GM21576 (cell line): Measurements from ENCODE around the gene ALG14.

Experiments
- ATAC-seq: cut with Tn5 transposase; IDR thresholded peaks from one replicate; pipeline ENCODE4 v1.9.1; 2021; ENCODE audit warnings: mild to moderate bottlenecking, moderate library complexity; ENCODE audit not compliant: unreplicated experiment

ALG14 gene

DNA sequence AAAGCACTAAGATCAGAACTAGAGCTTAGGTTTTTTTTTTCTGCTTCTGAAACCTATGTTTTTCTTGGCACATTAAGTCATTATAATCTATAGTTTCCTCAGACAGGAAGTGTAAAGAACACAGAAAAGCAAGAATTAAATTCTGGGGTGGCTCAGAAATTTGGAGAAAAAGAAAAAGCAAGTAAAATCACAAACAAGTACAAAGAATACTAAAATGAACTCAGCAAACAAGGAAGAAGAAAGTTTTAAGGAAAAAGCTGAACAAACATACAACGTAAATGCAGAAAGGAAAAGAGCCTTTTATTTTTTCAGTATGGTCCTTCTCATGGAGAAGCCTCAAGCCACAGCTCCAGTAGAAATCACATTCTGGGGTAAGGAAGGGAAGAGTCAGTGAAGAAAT is 137.3 kb downstream of the ALG14 start:
- ATAC-seq = no peak

DNA sequence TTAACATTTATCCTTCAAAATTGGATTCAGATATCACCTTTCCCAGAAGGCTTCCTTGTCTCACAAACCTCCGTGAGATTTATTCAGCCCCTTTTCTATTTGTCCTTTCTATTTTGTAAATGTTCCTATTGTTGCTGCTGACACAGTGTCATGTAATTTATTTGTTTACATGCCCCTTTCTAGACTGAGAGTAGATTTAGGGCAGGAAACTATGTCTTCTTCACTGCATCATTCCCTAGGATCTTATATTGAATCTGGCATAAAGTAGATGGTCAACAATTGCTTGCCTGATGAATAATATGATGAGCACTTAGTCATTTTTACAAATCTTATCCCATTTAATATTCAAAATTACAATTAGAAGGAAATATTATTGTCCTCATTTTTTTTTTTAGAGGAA is 137.7 kb downstream of the ALG14 start:
- no peak for ATAC-seq

DNA sequence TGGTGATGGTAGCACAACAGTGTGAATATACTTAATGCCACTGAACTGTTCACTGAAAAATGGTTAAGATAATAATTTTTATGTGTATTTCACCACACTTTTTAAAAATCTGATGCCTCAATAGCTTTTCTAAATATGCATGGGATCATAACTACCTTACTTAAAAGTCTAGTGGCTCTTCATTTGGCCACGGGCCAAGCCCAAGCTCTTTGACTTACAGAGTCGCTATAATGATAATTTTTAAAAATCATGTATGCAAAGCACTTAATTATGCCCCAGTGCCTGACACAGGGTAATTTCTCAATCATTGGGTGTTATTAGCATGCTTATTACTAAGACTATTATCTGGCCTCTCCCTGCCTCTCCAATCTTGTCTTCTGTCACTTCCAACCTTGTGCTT is 138.2 kb downstream of the ALG14 start:
- no peak for ATAC-seq

DNA sequence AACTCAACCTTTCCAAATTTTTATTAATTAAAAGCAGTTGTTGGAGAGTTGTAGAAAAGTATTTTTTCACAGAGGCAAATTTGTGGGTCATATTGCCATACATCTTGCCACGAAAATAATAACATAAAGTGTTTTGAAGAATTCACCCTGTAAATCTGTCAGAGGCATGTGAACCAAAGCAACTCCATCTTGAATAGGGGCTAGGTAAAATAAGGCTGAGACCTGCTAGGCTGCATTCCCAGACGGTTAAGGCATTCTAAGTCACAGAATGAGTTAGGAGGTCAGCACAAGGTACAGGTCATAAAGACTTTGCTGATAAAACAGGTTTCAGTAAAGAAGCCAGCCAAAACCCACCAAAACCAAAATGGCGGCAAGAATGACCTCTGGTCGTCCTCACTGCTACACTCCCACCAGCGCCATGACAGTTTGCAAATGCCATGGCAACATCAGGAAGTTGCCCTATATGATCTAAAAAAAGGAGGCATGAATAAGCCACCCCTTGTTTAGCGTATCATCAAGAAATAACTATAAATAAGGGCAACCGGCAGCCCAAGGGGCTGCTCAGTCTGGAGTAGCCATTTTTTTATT is 141.4 kb downstream of the ALG14 start:
- no peak for ATAC-seq

DNA sequence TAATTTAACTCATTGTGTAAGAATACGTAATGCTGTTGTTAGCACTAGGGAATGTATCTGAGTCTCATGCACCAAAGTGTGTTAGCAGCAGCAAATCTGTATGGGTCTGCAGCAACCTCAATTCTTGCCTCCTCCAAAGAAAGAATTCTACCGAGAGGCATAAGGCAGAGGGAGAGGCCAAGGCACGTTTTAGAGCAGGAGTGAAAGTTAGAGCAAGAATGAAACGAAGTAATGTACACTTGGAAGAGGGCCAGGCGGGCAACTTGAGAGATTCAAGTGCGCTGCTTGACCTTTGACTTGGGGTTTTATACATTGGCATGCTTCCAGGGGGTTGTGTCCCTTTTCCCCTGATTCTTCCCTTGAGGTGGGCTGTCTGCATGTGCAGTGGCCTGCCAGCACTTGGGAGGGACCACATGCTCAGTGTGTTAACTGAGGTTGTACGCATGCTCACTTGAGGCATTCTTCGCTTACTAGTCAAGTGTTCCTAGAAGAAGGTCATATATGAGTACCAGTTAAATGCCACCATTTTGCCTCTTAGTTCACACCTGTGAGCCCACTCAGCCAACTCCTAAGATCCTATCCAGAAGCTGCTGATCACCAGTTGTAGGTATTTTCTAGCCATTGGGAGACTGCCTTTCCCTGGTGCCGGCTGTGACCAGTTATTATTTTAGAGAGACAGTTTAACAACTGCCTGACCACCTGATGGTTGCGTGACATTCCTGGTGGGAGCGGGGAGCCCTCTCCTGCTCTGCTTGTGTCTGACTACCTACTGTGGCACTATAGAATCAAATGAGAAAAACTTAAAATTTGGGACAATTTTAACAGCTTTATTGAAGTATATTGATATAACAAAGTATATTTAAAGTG is 143.2 kb downstream of the ALG14 start:
- ATAC-seq = no peak

DNA sequence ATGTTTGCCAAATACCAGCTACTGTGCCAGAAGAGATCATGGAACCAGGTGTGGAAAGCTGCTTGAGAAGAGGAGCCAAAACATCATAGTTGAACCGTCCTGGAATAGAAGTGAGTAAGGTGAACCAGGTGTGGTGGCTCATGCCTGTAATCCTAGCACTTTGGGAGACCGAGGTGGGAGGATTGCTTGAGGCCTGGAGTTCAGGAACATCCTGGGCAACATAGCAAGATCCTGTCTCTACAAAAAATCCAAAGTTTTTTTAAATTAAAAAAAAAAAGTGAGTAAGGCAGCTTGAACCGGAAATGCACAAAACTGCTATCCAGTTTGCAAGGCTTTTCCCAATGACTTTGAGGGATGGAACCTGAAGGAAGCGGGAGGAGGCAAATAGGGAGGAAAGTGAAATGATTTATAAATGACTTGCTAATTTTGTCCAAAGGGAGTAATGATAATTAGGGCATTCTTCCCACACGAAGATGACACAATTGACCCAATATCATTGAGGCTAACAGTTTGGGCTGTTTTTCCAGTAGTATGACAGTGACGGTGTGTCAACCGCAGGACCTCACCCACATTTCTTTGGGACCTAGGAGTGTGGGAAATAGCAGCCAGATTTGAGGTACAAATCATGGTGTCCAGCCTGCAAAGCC is 144.3 kb downstream of the ALG14 start:
- no peak for ATAC-seq

DNA sequence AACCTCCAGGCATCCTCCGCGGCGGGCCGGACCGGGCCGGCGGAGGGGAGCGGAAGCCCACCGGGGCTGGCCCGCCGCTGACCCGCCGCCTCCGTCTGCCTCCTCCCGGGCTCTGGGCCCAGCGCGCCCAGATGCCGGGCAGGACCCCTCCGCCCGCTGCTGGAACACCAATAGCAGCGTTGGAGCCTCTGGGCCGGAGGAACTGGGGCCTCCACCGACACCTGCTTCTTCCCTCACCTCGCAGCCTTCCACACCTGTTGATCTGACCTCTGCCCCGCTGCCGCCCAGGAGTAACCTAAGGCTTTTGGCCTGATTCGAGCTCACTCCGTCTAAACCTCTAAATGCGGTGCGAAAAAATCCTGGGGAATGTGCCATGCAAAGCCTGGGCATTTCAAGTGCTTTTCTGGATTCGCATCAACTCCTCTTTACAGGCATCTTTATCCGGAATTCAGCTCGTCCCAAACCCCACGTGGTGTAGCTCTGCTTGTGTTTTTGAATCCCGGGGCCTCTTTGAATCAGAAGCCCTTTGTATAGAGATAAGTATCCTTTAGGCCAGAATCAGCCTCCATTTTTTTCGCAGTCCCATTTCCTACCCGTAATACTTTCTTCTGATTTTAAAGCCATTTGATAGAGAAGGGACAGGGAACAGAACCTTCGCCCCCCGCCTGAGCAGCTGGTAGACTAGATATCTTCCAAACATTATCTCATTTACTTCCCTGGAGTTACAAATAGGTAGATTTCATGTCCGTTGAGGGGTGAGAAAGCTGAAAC is 145.2 kb downstream of the ALG14 start:
- no peak for ATAC-seq

DNA sequence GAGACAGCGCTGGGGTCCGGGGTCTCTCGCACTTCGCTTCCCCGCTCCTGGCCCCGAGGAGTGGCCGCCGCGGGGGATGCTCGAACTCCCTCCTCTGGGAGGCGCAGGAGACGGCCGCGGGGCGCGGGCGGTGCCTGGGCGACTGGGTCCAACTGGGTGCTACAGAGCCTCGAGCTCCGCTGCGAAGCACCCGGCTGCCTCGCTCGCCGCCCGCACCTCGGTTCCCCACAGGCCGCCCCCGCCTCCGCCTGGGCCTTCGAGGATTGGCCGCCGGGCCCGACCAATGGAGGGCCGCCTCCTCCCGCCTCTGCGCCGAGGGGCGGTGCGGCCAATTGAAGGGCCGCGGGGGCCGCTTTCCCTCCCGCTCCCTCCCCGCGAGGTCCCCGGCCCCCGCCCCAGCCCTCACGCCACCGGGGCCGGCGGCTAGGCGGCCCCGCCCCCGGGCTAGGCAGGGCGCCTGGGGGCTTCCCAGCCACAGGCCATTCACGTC is 145.8 kb downstream of the ALG14 start, which contains the start of gene CNN3:
CNN3 (minus strand) TSS at position 196 of the 490 bp plus-strand sequence. CDS start 216 bp downstream, outside the sequence.
- peak; percentile 83 for ATAC-seq

DNA sequence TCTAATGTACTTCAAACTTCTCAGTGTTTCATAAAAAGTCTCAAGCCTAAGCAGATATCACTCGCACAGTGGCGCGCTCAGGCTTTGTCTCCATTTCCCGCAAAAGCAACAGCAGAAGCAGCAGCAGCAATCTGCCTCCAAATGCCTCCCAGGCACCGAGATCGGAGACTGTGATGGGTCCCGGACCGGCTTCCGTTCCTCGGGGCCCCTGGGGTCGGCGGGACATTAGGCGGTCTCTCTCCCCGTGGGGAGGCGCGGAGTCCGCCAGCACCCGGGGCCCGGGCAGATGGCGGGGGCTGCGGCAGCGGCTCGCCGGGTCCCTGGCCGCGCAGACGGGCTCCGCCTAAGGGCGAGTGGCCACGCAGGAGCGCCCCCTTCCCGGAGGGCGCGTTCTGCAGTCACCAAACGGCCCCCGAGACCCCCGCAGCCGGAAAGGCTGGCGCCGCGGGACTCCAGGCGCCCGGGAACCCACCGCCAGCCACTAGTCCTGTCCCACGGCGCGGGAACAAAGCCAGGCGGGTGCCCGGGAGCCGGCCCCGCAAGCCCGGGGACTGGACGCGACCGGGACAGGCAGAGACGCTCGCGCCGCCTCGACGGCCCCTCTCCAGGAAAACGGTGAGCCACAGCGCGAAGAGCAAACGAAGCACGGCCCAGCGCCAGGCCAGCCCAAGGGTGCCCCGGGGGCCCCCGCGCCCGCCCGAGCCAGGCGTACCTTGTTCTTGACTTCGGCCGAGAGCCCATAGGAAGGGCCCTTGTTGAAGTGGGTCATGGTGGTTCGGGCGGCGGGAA is 146.4 kb downstream of the ALG14 start:
- ATAC-seq = peak; percentile 17

DNA sequence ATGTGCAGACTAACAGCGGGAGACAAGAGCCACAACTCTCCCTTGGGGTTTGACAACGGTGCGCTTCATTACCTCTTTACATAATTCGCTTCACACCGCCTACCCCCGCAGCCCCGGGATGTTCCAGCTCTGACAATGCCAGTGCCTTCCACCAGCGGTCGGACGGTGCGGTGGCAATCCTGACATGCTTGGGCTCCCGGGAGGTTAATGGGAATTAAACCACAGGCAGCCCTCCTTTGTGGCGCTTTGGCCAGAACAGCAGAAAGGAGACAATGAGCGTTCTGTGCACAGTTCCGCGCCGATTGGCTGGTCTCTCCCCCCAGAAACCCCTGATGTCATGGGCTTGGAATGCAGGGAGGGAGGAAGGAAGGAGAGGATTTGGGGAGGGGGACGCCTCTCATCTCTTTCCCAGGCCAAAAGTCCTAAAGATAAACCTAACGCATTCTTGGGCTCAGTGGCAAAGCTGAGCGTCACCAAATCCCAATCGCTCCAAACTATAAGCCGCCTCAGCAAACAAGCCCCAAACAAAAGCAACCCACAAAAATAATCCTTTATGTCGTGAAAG is 147.1 kb downstream of the ALG14 start:
- no peak for ATAC-seq

DNA sequence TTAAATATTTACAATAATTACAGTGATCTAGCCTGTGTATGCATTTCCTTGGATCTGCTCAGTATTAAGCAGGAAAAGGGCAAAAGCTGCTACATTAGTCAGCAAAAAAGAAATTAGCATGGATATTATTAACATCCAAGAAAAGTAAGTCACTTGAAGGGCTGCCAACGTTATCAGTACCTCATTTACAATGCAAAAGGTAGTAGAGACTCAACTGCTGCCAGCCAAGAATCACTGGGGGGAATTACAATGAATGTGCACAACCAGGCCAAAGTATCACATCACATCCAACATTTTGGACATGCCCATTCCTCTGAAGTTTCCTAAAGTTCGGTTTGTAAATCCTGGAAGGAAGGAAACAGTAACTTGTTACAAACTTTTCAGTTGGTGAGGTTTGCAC is 147.7 kb downstream of the ALG14 start:
- no peak for ATAC-seq
